CD14-positive monocyte (primary cell): ENCODE results near the gene BBC3. TPM values are rescaled to one million over a fixed set of nuclear protein-coding genes. Genes with fewer than 3 reads are reported as not detected.

Source experiments
- DNase-seq, 3 donors: peaks; one replicate each; pipeline ENCODE4 v3.0.0-alpha.2; 2011 to 2022
- H2AFZ ChIP-seq: 2 replicates; pipeline ENCODE4 v1.6.0; 2012; ENCODE audit warnings: mild to moderate bottlenecking, low read depth, low read length, inconsistent platforms; ENCODE audit not compliant: insufficient read depth, poor library complexity, severe bottlenecking
- H3K27ac ChIP-seq, 2 donors: 1 replicate in 1 of 2; 2 replicates in 1 of 2; pipeline ENCODE4 v1.5.1; 2012 to 2013; ENCODE audit warnings: low read length in 2 of 2, control low read depth in 1 of 2, inconsistent platforms in 1 of 2, low read depth in 1 of 2, mild to moderate bottlenecking in 1 of 2
- H3K27me3 ChIP-seq, 2 donors: one replicate each; pipeline versions ENCODE4 v1.6.0 to v1.6.1; 2011 to 2013; ENCODE audit warnings: low read length in 2 of 2; ENCODE audit not compliant: control insufficient read depth in 2 of 2, insufficient read depth in 2 of 2
- H3K36me3 ChIP-seq, 2 donors: replicated peaks in 1 of 2; 1 replicate in 1 of 2; 2 replicates in 1 of 2; pipeline versions ENCODE4 v1.5.1 to v1.6.1; 2012 to 2013; ENCODE audit warnings: low read length in 2 of 2, control low read depth in 1 of 2, inconsistent platforms in 1 of 2, mild to moderate bottlenecking in 1 of 2; ENCODE audit not compliant: insufficient read depth in 2 of 2, control insufficient read depth in 1 of 2
- H3K4me1 ChIP-seq, 2 donors: 1 replicate in 1 of 2; 2 replicates in 1 of 2; pipeline versions ENCODE4 v1.5.1 to v1.6.1; 2012 to 2013; ENCODE audit warnings: low read length in 2 of 2, control low read depth in 1 of 2, inconsistent platforms in 1 of 2, mild to moderate bottlenecking in 1 of 2, moderate library complexity in 1 of 2; ENCODE audit not compliant: insufficient read depth in 2 of 2, control insufficient read depth in 1 of 2
- H3K4me2 ChIP-seq: replicated peaks from 2 replicates; pipeline ENCODE3; 2012; ENCODE audit warnings: low read length, moderate library complexity, mild to moderate bottlenecking; ENCODE audit not compliant: poor library complexity, severe bottlenecking; ENCODE audit errors: extremely low read depth
- H3K4me3 ChIP-seq, 3 experiments: fragments of 200-600 bp in 1 of 3; sonication (generic) in 1 of 3; replicated peaks in 1 of 3; 1 replicate in 2 of 3; 2 replicates in 1 of 3; pipeline ENCODE4 v1.5.1; 2011 to 2013; ENCODE audit warnings: low read length in 3 of 3, mild to moderate bottlenecking in 3 of 3, control low read depth in 2 of 3, low read depth in 2 of 3, inconsistent platforms in 1 of 3, moderate library complexity in 1 of 3
- H3K79me2 ChIP-seq: 2 replicates; pipeline ENCODE4 v1.6.0; 2012; ENCODE audit warnings: mild to moderate bottlenecking, control low read depth, inconsistent platforms, low read length, moderate library complexity; ENCODE audit not compliant: insufficient read depth
- H3K9ac ChIP-seq: 2 replicates; pipeline ENCODE4 v1.6.0; 2017; ENCODE audit warnings: low read length, mild to moderate bottlenecking; ENCODE audit not compliant: insufficient read depth, poor library complexity, severe bottlenecking
- H3K9me3 ChIP-seq, 2 donors: replicated peaks in 1 of 2; 1 replicate in 1 of 2; 2 replicates in 1 of 2; pipeline versions ENCODE4 v1.5.1 to v1.6.1; 2012 to 2013; ENCODE audit warnings: low read length in 2 of 2, control low read depth in 1 of 2; ENCODE audit not compliant: control insufficient read depth in 1 of 2, insufficient read depth in 1 of 2
- H4K20me1 ChIP-seq: 2 replicates; pipeline ENCODE4 v1.6.0; 2012; ENCODE audit warnings: mild to moderate bottlenecking, low read length, control low read depth, moderate library complexity; ENCODE audit not compliant: insufficient read depth
- H3K27ac Mint-ChIP-seq, 7 donors: one replicate each; pipeline ENCODE4 v1.8.0; 2020; ENCODE audit warnings: mild to moderate bottlenecking in 7 of 7, mixed read lengths in 7 of 7, moderate library complexity in 6 of 7, inconsistent platforms in 2 of 7
- H3K27me3 Mint-ChIP-seq, 3 donors: one replicate each; pipeline ENCODE4 v1.8.0; 2021 to 2022; ENCODE audit warnings: low read depth in 3 of 3, mild to moderate bottlenecking in 3 of 3, mixed read lengths in 3 of 3, moderate library complexity in 3 of 3, inconsistent platforms in 1 of 3
- H3K36me3 Mint-ChIP-seq, 2 donors: one replicate each; pipeline ENCODE4 v1.8.0; 2020; ENCODE audit warnings: mixed read lengths in 2 of 2, inconsistent platforms in 1 of 2, mild to moderate bottlenecking in 1 of 2
- H3K4me1 Mint-ChIP-seq: one replicate; pipeline ENCODE4 v1.8.0; 2020; ENCODE audit warnings: mild to moderate bottlenecking, mixed read lengths
- H3K4me3 Mint-ChIP-seq, 2 donors: one replicate each; pipeline ENCODE4 v1.8.0; 2020; ENCODE audit warnings: mild to moderate bottlenecking in 2 of 2, mixed read lengths in 2 of 2, moderate library complexity in 1 of 2
- H3K9me3 Mint-ChIP-seq, 7 donors: one replicate each; pipeline ENCODE4 v1.8.0; 2020 to 2022; ENCODE audit warnings: mixed read lengths in 7 of 7, mild to moderate bottlenecking in 6 of 7, moderate library complexity in 6 of 7, inconsistent platforms in 2 of 7
- CTCF ChIP-seq: fragments of 200-600 bp; IDR thresholded peaks from one replicate; pipeline ENCODE4 v1.8.0; 2022; ENCODE audit warnings: antibody characterized with exemption, mild to moderate bottlenecking
- WGBS: methylation state at CpG from one replicate; pipeline ENCODE4 v1.1.5; 2013; ENCODE audit warnings: missing lambda C conversion rate; ENCODE audit not compliant: insufficient coverage; 5-methylcytosine and 5-hydroxymethylcytosine counted together
- intact Hi-C, 2 donors: fragments of 100-400 bp; cut with micrococcal nuclease; formaldehyde crosslinking; loops; one replicate each; pipeline versions ENCODE4 v1.15.0 to v1.15.1; 2023
- polyA plus RNA-seq, 3 donors: library from polyadenylated mRNA; depleted of rRNA in 1 of 3; unstranded in 2 of 3; stranded (reverse) in 1 of 3; fragments of 300-500 nt in 2 of 3; fragments of >200 nt in 1 of 3; fragmentation: Illumina TruSeq in 2 of 3; gene quantifications; 1 replicate in 2 of 3; 2 replicates in 1 of 3; pipeline ENCODE4 v1.2.3, GENCODE V29; 2012 to 2021

BBC3 gene
- polyA plus RNA-seq, 3 donors: 2.5 to 17.4 (median 4.8) TPM

GRCh38 chr19:47240556-47240955, 9.6 kb upstream of the BBC3 start:
- H3K4me1 ChIP-seq: peaks cover 36 to 46% of the 10 kb centered on the region in 2 donors
- no peak overlapping the region for H3K27ac ChIP-seq
- H3K4me3 ChIP-seq: no peak overlapping the region
- H3K4me2 ChIP-seq: peak overlapping the region; percentile 19
- peaks cover 3 to 8% of the 10 kb centered on the region in 2 donors for H3K36me3 Mint-ChIP-seq
- peak overlapping the region in 1 of 7 donors; percentile 61 for H3K27ac Mint-ChIP-seq
- peaks cover 31 to 67% of the 10 kb centered on the region in 2 donors for H3K27me3 ChIP-seq
- no peaks in the 10 kb centered on the region for H3K36me3 ChIP-seq
- H3K79me2 ChIP-seq: no peaks in the 10 kb centered on the region
- peaks cover 3 to 25% of the 10 kb centered on the region in 2 donors for H3K9me3 ChIP-seq
- intact Hi-C loops: loop anchor here in 1 of 2 donors (2.0 kb wide), 1 partner anchor 14 kb away; no protein-coding TSS in a partner anchor
- WGBS: 63% methylated on average over 4 of the region's 6 CpGs
- no peaks in the 10 kb centered on the region for H4K20me1 ChIP-seq
- H3K4me3 Mint-ChIP-seq: peak overlapping the region in 1 of 2 donors; percentile 80
- peaks cover 29% of the 10 kb centered on the region for H3K4me1 Mint-ChIP-seq
- no peak for TF ChIP-seq CTCF
- DNase-seq: no peak
- peaks cover 41 to 48% (median 48%) of the 10 kb centered on the region in 3 donors for H3K27me3 Mint-ChIP-seq
- no peak overlapping the region for H2AFZ ChIP-seq
- peaks cover 0 to 25% (median 9%) of the 10 kb centered on the region in 7 donors for H3K9me3 Mint-ChIP-seq
- H3K9ac ChIP-seq: no peak overlapping the region

DNA sequence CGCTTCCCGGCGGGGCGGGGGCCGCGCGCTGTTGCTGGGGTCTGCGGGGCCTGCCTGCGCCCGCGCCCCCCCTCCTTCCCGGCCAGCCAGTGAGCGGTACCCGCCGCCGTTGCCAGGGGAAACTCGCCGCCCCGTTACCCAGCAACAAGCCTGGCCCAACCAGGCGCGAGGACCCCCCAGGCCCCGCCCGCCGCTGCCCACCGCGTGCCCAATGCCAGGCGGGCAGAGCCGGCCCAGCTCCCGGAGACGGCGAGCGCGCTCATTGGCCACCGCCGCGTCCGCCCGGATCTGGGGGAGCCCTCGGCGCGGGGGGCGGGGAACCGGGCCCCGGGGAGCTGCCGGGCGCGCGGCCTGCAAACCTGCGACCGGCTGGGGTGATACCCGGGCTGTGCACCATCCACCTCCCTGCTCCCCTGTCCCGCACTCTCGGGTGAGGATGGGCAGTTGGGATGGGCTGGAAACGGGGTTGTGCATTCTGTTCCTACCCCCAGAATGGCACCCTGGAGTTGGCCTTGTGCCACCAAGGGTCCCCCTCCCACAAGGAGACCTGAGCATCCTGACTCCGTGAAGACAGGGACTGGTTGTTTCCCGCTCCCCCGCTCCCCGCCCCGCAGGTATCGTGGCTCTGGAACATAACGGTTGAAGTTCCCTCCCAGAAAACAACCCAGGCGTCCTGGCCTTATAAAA, 8.8 kb upstream of the BBC3 start:
- Histone ChIP-seq H3K9ac (no peak overlapping the region), H2AFZ (no peak overlapping the region), H3K27me3 (peaks cover 31 to 70% of the 10 kb centered on the region in 2 donors), H3K9me3 (peaks cover 3 to 25% of the 10 kb centered on the region in 2 donors), H3K4me2 (no peak overlapping the region), H3K79me2 (no peaks in the 10 kb centered on the region), H3K27ac (no peak overlapping the region), H4K20me1 (no peaks in the 10 kb centered on the region), H3K36me3 (no peaks in the 10 kb centered on the region), H3K4me3 (no peak overlapping the region), H3K4me1 (peaks cover 36 to 44% of the 10 kb centered on the region in 2 donors)
- under 1% methylated on average over 50 of the region's 62 CpGs for WGBS
- no peak for TF ChIP-seq CTCF
- H3K27ac Mint-ChIP-seq: peak overlapping the region in 1 of 7 donors; percentile 44
- intact Hi-C loops: loop anchor here in 1 of 2 donors (2.0 kb wide), 1 partner anchor 13 kb away; no protein-coding TSS in a partner anchor
- peaks cover 3 to 8% of the 10 kb centered on the region in 2 donors for H3K36me3 Mint-ChIP-seq
- peaks cover 23% of the 10 kb centered on the region for H3K4me1 Mint-ChIP-seq
- peak overlapping the region in 1 of 2 donors; percentile 80 for H3K4me3 Mint-ChIP-seq
- H3K27me3 Mint-ChIP-seq: peaks cover 41 to 50% (median 45%) of the 10 kb centered on the region in 3 donors
- H3K9me3 Mint-ChIP-seq: peaks cover 0 to 25% (median 7%) of the 10 kb centered on the region in 7 donors
- no peak for DNase-seq
